Trophoblast cell (in vitro differentiated cells and primary cell): Measurements from ENCODE around the gene FUBP3.

Experiments
- DNase-seq, 2 donors: peaks; one replicate each; pipeline ENCODE4 v3.0.0-alpha.2; 2016
- H2AFZ ChIP-seq: 2 replicates; pipeline ENCODE4 v1.6.1; 2013; ENCODE audit warnings: low read length, moderate library complexity, mild to moderate bottlenecking; ENCODE audit not compliant: insufficient read depth, poor library complexity
- H2AK5ac ChIP-seq: 2 replicates; pipeline ENCODE4 v1.6.1; 2013; ENCODE audit warnings: mild to moderate bottlenecking, low read length
- H2BK120ac ChIP-seq: 2 replicates; pipeline ENCODE4 v1.6.1; 2013; ENCODE audit warnings: low read length, mild to moderate bottlenecking, moderate library complexity; ENCODE audit not compliant: insufficient read depth, poor library complexity
- H2BK12ac ChIP-seq: 2 replicates; pipeline ENCODE4 v1.6.1; 2013; ENCODE audit warnings: mild to moderate bottlenecking, low read length, moderate library complexity
- H2BK5ac ChIP-seq: 2 replicates; pipeline ENCODE4 v1.6.1; 2013; ENCODE audit warnings: low read length, low read depth, moderate library complexity, mild to moderate bottlenecking; ENCODE audit not compliant: poor library complexity
- H3K14ac ChIP-seq: 2 replicates; pipeline ENCODE4 v1.6.1; 2013; ENCODE audit warnings: mild to moderate bottlenecking, low read length
- H3K18ac ChIP-seq: 2 replicates; pipeline ENCODE4 v1.6.1; 2013; ENCODE audit warnings: mild to moderate bottlenecking, low read length
- H3K23ac ChIP-seq: 2 replicates; pipeline ENCODE4 v1.6.1; 2013; ENCODE audit warnings: low read length
- H3K27ac ChIP-seq: 2 replicates; pipeline ENCODE4 v1.5.1; 2013; ENCODE audit warnings: low read depth, mild to moderate bottlenecking, inconsistent platforms, low read length, moderate library complexity
- H3K27me3 ChIP-seq: 2 replicates; pipeline ENCODE4 v1.6.1; 2013; ENCODE audit warnings: inconsistent platforms, mild to moderate bottlenecking, low read length, moderate library complexity; ENCODE audit not compliant: insufficient read depth
- H3K36me3 ChIP-seq, 2 experiments: 1 replicate in 1 of 2; 2 replicates in 1 of 2; pipeline ENCODE4 v1.6.1; 2013; ENCODE audit warnings: low read length in 2 of 2, mild to moderate bottlenecking in 2 of 2, moderate library complexity in 1 of 2; ENCODE audit not compliant: insufficient read depth in 2 of 2, control insufficient read depth in 1 of 2
- H3K4ac ChIP-seq: 2 replicates; pipeline ENCODE4 v1.6.1; 2013; ENCODE audit warnings: low read depth, mild to moderate bottlenecking, low read length, moderate library complexity
- H3K4me1 ChIP-seq, 2 experiments: 1 replicate in 1 of 2; 2 replicates in 1 of 2; pipeline ENCODE4 v1.6.1; 2013; ENCODE audit warnings: low read length in 2 of 2, mild to moderate bottlenecking in 2 of 2, moderate library complexity in 1 of 2; ENCODE audit not compliant: insufficient read depth in 2 of 2, control insufficient read depth in 1 of 2
- H3K4me2 ChIP-seq: 2 replicates; pipeline ENCODE4 v1.6.1; 2013; ENCODE audit warnings: inconsistent platforms, mild to moderate bottlenecking, low read length, moderate library complexity
- H3K4me3 ChIP-seq: 2 replicates; pipeline ENCODE4 v1.5.1; 2013; ENCODE audit warnings: mild to moderate bottlenecking, low read depth, low read length, inconsistent platforms
- H3K79me1 ChIP-seq: one replicate; pipeline ENCODE4 v1.6.1; 2013; ENCODE audit warnings: low read length
- H3K79me2 ChIP-seq: 2 replicates; pipeline ENCODE4 v1.6.1; 2013; ENCODE audit warnings: low read length, mild to moderate bottlenecking; ENCODE audit not compliant: control insufficient read depth, insufficient read depth, poor library complexity
- H3K9ac ChIP-seq: 2 replicates; pipeline ENCODE4 v1.6.1; 2013; ENCODE audit warnings: mild to moderate bottlenecking, low read length
- H3K9me3 ChIP-seq: 2 replicates; pipeline ENCODE4 v1.6.1; 2013; ENCODE audit warnings: low read depth, mild to moderate bottlenecking, control low read depth, inconsistent platforms, low read length; ENCODE audit not compliant: insufficient read depth
- H4K12ac ChIP-seq: 2 replicates; pipeline ENCODE4 v1.6.1; 2013; ENCODE audit warnings: low read depth, mild to moderate bottlenecking, low read length, moderate library complexity
- H4K8ac ChIP-seq: 2 replicates; pipeline ENCODE4 v1.6.1; 2013; ENCODE audit warnings: low read depth, mild to moderate bottlenecking, low read length, moderate library complexity
- H4K91ac ChIP-seq: one replicate; pipeline ENCODE4 v1.6.1; 2013; ENCODE audit warnings: low read depth, mild to moderate bottlenecking, low read length, moderate library complexity
- WGBS: extraction: QIAGEN DNeasy Blood & Tissue Kit; methylation state at CpG from one replicate; pipeline ENCODE4 v1.1.7; 2013; ENCODE audit warnings: missing lambda C conversion rate; ENCODE audit not compliant: insufficient read length, insufficient coverage; ENCODE audit errors: extremely low coverage; 5-methylcytosine and 5-hydroxymethylcytosine counted together

The FUBP3 gene

DNA sequence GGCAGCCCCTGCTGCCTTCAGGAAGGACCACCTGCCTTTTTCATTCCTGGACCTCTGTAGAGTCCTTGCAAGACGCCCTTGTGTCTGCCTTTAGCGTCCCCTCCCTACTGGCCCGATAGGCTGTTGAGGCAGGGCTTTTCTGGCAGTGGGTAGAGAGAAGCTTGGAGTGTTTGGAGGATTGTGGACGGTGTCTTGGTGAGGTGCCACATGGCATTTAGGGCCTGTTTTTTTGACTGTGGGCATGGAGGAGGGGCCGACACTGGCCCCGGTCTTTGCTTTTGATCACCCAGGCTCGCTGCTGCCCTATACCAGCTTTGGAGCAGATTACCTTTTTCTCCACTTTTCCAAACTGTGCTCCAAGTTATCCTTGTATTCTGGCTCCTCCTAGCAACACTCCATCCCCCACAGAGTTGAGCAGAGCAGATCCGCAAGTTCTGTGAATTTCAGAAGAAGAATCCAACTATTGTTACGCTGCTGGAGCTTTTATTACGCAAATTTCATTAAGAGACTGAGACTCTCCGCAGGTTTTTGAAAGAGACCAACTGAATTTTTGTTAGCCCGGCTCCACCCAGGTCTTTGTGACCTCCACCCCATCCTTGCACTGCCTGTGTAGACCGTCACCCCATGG, 50.2 kb downstream of the FUBP3 start:
- WGBS: no CpG with 5 or more reads among the region's 13 CpGs
- peaks cover 90 to 93% of the 10 kb centered on the region in 2 experiments for H3K36me3 ChIP-seq
- no peak overlapping the region for H2AK5ac ChIP-seq
- no peaks in the 10 kb centered on the region for H3K4me1 ChIP-seq
- no peak overlapping the region for H4K8ac ChIP-seq
- H2BK120ac ChIP-seq: no peak overlapping the region
- H3K79me1 ChIP-seq: no peaks in the 10 kb centered on the region
- no peak overlapping the region for H2BK12ac ChIP-seq
- H3K23ac ChIP-seq: no peak overlapping the region
- no peak overlapping the region for H3K9ac ChIP-seq
- H3K27me3 ChIP-seq: no peaks in the 10 kb centered on the region
- H3K79me2 ChIP-seq: no peaks in the 10 kb centered on the region
- H3K14ac ChIP-seq: no peak overlapping the region
- H3K27ac ChIP-seq: no peak overlapping the region
- H3K9me3 ChIP-seq: no peaks in the 10 kb centered on the region
- no peak overlapping the region for H3K18ac ChIP-seq
- no peak overlapping the region for H2AFZ ChIP-seq
- DNase-seq: no peak
- no peak overlapping the region for H3K4me2 ChIP-seq
- no peak overlapping the region for H3K4me3 ChIP-seq
- no peak overlapping the region for H3K4ac ChIP-seq
- no peak overlapping the region for H4K91ac ChIP-seq
- no peak overlapping the region for H4K12ac ChIP-seq
- no peak overlapping the region for H2BK5ac ChIP-seq

DNA sequence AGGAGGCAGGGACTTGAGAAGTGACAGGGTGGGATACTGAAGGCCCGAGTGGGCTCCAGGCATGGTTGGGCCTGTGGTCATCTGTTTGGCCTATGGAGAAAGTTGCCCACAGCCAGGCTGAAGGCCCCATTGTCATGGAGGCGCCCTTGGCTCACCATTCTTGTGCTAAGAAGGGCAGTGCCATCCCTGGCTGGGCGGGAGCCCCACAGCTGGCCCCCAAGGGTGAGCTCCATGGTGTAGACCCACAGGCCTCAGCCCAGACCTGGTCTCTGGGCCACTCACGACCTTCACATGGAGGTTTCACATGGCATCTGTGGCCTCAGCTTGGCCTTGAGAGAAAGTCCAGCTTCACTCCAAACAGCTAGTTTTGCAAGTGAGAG, 50.7 kb downstream of the FUBP3 start:
- Histone ChIP-seq H3K18ac (no peak overlapping the region), H3K27me3 (no peaks in the 10 kb centered on the region), H3K79me2 (no peaks in the 10 kb centered on the region), H3K27ac (no peak overlapping the region), H3K4ac (no peak overlapping the region), H3K4me3 (no peak overlapping the region), H2BK5ac (no peak overlapping the region), H4K91ac (no peak overlapping the region), H4K8ac (no peak overlapping the region), H2AK5ac (no peak overlapping the region), H2AFZ (no peak overlapping the region), H3K4me1 (no peaks in the 10 kb centered on the region), H3K23ac (no peak overlapping the region), H3K79me1 (no peaks in the 10 kb centered on the region), H3K14ac (no peak overlapping the region), H3K9me3 (no peaks in the 10 kb centered on the region), H3K36me3 (peaks cover 90 to 92% of the 10 kb centered on the region in 2 experiments), H2BK120ac (no peak overlapping the region), H2BK12ac (no peak overlapping the region), H3K9ac (no peak overlapping the region), H3K4me2 (no peak overlapping the region), H4K12ac (no peak overlapping the region)
- DNase-seq: no peak
- WGBS: no CpG with 5 or more reads among the region's 4 CpGs

DNA sequence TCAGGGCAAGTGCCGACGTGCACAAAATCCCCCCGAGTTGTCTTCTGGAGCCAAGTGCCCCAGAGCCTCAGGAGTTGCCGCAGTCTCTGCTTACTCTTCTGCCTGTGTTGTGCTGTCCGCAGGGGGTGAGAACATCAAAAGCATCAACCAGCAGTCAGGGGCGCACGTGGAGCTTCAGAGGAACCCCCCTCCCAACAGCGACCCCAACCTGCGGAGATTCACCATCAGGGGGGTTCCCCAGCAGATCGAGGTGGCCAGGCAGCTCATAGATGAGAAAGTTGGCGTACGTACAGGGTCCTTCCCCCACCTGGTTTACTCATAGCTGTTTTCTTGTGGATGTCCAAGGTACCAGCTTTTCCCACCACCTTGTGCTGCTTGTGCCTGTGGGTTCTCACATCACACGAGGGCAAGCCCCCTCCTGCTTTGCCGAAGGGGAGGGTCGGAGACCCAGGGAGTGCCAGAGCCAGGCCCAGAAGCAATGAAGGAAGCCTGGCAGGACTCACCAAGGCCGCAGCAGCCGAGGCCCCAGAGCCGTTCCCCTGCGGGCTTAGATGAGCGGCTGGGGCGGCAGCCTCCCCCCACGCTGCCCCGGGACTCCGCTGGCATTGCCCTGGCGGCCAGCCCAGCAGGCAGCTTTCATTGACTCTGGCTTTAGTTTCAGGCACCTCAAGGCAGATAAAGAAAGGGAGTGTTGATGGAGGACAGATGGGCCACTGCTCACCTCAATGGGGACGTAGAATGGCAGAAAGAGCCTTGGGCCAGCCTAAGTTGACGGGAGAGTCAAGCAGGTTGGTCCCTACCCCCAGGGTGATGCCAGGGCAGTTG, 51.3 kb downstream of the FUBP3 start:
- Histone ChIP-seq H3K36me3 (peaks cover 90 to 91% of the 10 kb centered on the region in 2 experiments), H3K79me2 (no peaks in the 10 kb centered on the region), H4K12ac (no peak overlapping the region), H3K4me2 (no peak overlapping the region), H3K14ac (no peak overlapping the region), H3K79me1 (no peaks in the 10 kb centered on the region), H2BK5ac (no peak overlapping the region), H3K4me1 (no peaks in the 10 kb centered on the region), H3K27me3 (no peaks in the 10 kb centered on the region), H3K18ac (no peak overlapping the region), H3K9ac (no peak overlapping the region), H2AFZ (no peak overlapping the region), H3K27ac (no peak overlapping the region), H4K8ac (no peak overlapping the region), H3K4ac (no peak overlapping the region), H2BK12ac (no peak overlapping the region), H3K4me3 (no peak overlapping the region), H2BK120ac (no peak overlapping the region), H3K9me3 (no peaks in the 10 kb centered on the region), H4K91ac (no peak overlapping the region), H3K23ac (no peak overlapping the region), H2AK5ac (no peak overlapping the region)
- no peak for DNase-seq
- WGBS: no CpG with 5 or more reads among the region's 27 CpGs

DNA sequence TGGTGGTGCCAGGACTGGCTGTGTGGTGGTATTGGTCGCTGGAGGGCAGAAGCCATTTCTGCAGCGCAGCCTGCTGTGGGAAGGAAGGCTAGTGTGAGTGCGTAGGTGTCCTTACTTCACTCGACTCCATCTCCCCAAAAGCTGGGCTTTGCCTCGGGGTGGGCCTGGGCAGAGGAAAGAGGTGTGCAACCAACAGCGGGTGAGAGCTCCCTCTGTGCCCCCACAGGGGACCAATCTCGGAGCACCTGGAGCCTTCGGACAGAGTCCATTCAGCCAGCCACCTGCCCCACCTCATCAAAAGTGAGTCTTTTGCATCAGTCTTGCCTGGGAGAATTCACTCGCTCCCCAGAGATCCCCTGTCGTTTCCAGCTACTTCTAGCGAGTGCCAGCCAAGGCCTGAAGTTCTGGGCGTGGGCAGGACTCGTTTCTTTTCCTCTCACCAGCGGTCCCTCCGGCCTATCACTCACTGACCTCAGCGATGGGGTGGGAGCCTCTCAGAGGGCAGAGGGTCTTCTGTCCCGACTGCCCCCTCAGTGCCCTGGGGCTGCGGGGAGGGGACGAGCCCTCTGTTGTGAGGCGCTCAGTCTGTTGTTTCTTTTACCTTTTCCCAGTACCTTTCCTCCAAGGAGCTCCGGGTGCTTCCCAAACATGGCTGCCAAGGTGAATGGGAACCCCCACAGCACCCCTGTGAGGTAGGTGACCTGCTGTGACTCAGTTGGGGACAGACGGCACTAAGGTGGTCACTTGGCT, 52.1 kb downstream of the FUBP3 start:
- WGBS: no CpG with 5 or more reads among the region's 22 CpGs
- H3K4me3 ChIP-seq: no peak overlapping the region

More for the DNA sequence above, 52.1 kb downstream of the FUBP3 start:
- Histone ChIP-seq H3K9ac (no peak overlapping the region), H3K27me3 (no peaks in the 10 kb centered on the region), H3K9me3 (no peaks in the 10 kb centered on the region), H2BK5ac (no peak overlapping the region), H2BK120ac (no peak overlapping the region), H3K79me1 (no peaks in the 10 kb centered on the region), H3K18ac (no peak overlapping the region), H4K12ac (no peak overlapping the region), H3K23ac (no peak overlapping the region), H4K8ac (no peak overlapping the region), H3K4ac (no peak overlapping the region), H2AFZ (no peak overlapping the region), H3K4me1 (no peaks in the 10 kb centered on the region), H4K91ac (no peak overlapping the region), H2BK12ac (no peak overlapping the region), H3K14ac (no peak overlapping the region), H3K36me3 (peaks cover 90 to 91% of the 10 kb centered on the region in 2 experiments), H3K79me2 (no peaks in the 10 kb centered on the region), H2AK5ac (no peak overlapping the region), H3K4me2 (no peak overlapping the region), H3K27ac (no peak overlapping the region)
- DNase-seq: no peak
